ENCODE measurements around the gene LRRN2.
A peak's percentile ranks its signal among the peaks of the same experiment; 100 is the strongest.
"Not testable (repeated sequence)": the region's sequence is repeated elsewhere in the genome, so short reads cannot be mapped to it uniquely, and the experiment has no call there.

LRRN2 gene

DNA sequence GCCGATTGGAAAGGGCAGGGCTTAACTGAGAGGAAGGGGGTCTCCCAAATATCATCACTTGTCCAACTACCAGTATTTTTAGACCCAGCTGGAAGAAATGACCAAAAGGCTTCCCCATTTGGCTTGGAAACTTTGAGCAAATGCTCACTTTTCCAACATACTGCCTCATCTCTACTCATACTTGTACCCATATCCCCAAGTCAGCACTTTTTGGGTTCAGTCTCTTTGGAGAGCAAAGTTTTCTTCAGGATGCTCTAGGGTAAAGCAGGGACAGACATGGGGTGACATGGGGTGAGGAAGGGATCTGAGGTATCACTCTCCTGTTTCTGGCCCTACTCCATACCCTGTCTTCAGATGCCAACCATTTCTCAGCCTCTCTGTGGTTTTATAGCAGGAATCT, 27.2 kb downstream of the LRRN2 start:
- no peak for DNase-seq

DNA sequence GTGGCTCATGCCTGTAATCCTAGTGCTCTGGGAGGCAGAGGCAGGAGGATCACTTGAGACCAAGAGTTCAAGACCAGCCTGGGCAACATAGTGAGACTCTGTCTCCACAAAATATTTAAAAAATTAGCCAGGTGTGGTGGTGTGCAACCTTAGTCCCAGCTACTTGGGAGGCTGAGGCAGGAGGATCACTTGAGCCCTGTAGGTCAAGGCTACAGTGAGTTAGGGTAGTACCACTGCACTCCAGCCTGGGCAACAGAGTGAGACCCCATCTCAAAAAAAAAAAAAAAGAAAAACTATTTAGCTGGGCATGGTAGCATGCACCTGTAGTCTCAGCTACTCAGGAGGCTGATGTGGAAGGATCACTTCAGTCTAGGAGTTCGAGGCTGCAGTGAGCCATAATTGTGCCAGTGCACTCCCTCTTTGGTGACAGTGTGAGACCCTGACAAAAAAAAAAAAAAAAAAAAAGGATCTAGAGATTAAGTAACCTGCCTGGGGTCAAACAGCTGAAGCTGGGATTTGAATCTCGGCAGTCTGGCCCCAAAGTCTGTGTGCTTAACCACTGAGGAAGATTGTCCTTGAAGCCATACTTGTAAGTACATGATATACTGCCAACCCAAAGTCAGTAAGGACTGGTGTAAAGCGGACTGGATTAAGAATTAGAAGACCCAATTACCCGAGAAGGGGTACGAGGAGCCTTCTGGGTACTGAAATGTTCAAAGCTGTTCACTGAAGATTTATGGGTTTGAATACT, 31.8 kb downstream of the LRRN2 start:
- DNase-seq = no peak

DNA sequence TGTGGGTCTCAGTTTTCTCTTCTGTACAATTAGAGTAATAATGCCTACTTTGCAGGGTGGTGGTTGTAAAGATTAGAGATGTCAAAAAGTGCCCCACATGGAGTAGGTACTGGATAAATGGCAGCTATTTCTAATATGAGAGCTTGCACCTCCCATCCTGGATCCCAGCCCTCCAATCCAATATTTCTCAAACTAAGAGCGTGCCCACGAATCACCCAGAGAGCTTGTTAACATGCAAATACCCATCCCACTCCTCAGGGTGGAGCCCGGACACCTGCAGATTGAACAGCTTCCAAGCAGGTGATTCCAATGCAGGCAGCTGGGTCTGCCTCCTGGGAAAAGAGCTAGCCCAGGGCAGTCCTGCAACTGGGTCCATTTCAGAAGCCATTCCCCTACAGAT, 33.0 kb downstream of the LRRN2 start:
- DNase-seq = peak; percentile 85

DNA sequence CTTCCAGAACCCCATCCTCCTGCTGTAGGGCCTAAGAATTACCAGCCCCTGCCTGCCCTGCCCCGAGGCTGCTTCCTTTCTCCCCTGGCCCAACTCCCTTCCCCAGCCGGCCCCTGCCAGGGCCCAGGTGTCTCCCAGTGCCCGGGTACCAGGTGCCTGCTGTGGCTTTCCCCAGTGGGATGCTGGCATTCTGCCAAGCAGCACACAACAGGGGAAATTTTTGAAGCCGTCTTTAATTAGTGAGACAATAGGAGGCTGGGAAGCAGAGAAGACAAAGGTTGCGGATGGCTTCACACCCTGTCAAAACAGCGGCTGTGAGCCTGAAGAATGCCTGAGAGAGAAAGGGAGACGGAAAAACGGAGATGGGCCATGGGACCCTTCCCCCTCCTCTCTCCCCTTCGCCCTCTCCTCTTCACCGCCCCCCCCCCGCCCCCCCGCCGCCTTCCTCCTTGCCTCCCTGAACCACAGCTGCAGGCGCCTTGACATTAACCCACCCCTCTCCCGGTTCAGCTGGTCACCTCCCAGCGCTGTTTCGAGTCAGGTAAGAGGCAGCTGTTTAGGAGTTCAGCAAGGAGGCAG, 33.6 kb downstream of the LRRN2 start:
- peak; percentile 79 for DNase-seq

DNA sequence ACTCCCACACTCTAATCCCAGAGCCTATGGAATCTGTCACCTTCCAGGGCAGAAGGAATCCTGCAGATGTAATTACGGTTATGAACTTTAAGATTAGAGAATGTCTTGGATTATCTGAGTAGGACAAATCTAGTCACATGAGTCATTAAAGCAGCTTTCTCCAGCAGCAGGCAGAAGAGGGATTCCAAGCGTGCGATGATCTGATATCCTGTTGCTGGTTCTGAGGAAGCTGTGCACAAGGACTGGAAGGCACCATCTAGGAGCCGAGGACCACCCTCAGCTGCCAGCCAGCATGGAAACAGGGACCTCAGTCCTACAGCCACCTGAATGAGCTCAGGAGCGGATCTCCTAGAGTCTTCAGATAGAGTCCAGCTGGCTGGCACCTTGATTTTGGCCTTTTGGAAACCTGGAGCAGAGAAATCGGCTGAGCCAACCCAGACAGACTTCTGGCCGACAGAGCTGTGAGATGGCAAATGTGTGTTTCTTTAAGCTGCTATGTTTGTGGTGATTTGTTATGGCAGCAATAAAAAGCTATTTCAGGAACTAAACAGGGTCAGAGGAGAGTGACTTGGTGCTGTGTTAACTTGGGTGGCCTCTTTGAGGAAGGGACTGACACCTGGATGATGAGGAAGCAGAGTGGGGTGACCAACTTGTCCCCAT, 34.5 kb downstream of the LRRN2 start:
- DNase-seq = no peak

DNA sequence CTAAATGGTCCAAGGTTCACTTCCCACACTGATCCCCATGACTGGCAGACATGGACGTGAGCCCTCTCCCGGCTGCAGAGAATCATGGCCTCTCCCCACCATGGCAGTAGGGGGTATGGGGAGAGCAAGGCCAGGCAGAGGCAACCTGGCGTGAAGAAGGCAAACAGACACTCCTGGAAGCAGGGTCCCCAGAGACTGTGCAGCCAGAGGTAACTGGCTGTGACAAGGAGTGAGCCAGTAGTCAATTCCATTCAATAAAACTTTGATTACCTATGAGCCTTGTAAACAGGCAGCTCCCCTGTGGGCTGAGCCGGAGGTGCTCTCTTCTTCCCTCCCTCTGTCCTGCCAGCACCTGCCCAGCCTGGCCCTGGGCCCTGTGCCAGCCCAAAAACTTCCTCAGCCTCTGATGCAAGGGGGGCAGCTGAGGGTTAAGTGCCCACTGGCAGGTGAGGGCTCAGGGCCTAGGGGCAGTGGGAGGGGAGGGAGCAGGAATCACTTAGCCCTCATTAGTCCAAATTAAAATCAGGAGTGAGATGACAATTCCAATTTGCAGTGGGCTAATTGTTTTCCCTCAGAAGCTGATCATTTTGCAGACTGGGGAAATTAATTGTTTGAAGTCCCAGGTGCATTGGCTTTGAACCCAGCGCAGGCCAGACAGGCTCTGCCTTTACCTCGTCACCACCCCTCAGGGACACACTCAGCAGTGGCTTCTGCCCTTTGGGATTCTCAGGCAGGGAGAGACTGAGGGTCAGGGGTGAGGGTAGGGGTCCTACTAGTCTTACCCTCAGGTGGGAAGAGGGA, 35.6 kb downstream of the LRRN2 start:
- peak; percentile 99 for DNase-seq

DNA sequence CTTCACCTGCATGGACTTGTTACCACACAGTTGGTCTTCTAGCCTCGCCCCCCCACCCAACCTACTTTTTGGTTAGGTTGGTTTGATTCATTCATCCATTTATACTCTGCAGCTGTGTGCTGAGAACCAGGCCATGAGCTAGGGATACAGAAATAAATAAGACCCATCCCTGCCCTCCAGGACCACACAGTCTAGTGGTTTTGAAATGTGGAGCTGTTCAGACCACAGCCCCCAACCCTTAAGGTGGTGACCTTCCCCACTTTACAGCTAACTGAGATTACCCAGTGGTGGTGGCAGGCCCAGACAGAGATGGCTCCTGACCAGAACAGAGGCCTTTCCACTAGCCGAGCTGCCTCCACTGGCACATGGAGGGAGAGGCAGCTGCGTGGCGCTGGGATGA, 37.0 kb downstream of the LRRN2 start:
- DNase-seq = no peak

DNA sequence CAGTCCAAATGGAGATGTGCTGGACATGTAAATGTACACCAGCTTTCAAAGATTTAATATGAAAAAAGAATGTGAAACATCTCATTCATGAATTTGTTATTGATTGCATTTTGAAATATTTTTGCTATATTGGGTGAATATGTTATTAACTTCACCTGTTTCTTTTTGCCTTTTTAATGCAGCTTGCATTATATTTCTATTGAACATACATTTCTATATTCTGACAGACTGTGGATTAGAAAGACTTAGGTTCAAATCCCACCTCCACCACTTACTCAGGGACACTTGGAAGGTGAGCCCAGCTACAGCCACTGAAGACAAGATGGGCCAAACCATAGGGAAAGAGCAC, 37.8 kb downstream of the LRRN2 start:
- DNase-seq = no peak

DNA sequence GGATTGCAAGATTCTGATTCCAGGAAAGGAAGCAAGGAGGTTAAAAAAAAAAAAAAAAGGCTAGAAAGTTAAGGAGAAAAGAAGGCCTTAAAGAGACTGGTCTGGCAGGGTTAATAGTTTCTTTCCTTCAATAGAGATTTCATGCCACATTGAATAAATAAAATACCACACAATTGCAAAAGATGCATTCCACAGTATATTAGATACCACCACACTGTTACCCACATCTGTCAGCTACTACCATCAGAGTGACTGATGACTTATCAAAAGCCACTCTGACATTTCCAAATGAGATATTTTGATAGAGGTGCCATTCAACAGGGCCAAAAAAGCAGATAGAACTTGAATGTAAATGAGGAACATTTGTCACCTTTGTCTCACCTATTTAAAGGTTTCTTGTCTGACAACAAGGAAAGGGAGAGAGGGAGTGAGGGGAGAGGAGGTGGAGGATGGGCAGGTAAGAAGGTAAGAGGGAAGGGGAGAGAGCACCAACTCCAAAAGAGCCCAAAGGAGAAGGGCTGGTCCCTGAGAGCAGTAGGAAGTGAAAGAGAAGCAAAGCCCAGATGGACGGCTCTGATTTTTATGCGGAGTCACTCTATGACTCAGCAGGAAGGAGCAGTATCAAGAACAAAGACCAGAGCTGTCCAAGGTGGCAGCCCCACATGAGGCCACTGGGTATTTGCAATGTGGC, 38.3 kb downstream of the LRRN2 start:
- DNase-seq = no peak

DNA sequence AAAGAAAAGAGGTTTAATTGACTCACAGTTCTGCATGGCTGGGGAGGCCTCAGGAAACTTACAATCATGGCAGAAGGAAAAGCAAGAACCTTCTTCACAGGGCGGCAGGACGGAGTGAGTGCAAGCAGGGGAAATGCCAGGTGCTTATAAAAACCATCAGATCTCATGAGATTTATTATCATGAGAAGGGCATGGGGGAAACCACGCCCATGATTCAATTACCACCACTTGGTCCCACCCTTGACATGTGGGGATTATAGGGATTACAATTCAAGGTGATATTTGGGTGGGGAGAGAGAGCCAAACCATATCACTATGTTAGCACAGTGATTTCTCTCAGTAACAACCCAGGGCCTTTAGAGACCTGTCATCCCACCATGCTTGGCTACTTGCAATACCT, 39.9 kb downstream of the LRRN2 start:
- no peak for DNase-seq

DNA sequence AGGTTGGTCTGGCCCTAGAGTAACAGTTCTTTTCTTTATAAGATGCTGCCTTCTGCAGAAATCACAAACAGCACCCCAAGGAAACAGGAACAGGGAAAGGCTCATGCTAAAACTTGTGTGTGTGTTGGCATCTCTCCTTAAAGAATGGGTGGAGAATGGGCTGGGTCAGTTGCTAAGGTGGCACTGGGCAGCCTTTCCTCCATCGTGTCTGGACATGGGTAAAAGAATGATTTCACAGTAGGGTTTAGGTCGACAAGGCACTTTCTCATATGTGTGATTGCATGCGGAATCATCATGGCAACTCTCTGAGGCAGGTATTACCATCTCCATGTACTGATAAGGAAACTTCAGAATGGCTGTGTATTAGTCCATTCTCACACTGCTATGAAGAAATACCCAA, 40.3 kb downstream of the LRRN2 start:
- no peak for DNase-seq

DNA sequence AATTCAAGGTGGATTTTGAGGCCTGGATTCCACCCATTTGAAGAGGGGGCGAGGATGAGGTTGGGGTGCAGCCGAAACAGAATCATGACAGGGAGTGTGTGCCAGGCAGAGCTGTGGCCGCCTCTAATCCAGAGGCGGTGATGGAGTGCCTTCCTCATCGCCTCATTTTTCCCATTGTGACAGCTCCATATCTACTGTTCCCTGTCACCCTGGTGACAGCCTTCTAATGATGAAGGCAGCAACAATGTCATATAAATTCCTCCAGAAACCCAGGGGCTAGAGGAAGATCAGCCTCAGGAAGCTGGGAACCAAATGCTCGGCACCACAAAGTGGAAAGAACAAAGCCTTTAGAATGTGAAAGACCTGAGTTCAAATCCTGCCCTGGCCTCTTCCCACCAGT, 42.0 kb downstream of the LRRN2 start:
- no peak for DNase-seq

DNA sequence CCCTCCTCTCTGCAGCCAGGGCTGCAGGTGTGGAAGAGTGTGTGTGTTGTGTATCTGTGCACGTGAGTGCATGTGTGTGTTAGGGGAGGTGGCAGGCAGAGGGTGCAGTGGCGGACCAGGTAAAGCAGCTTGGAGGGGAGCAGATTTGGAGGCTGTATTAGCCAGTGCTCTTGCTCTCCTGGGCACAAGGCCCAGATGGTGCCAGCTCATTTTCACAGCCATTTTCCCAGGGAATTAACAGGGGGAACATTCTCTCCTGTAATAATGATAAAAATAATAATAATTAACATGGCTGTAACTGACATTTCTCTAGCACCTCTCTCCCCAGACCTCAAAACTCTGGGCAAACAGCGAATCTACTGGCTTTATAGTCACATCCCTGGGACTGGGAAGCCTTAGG, 43.6 kb downstream of the LRRN2 start:
- DNase-seq = no peak

DNA sequence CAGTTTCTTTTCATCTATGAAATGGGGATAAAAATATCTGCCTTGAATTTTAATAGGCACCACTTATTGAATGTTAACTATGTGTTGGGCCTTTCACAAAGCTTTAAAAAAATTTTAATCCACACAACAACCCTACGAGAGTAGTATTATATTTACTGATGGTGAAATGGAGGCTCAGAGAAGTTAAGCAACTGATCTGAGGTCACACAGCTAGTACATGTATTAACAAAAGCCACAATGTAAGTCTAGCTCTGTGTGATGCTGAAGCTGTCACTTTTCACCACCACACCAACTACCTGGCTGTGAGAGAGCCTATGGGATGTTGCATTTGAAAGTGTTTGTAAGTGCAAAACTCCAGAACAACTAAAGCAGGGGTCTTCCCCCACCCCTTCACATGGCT, 44.1 kb downstream of the LRRN2 start:
- no peak for DNase-seq

DNA sequence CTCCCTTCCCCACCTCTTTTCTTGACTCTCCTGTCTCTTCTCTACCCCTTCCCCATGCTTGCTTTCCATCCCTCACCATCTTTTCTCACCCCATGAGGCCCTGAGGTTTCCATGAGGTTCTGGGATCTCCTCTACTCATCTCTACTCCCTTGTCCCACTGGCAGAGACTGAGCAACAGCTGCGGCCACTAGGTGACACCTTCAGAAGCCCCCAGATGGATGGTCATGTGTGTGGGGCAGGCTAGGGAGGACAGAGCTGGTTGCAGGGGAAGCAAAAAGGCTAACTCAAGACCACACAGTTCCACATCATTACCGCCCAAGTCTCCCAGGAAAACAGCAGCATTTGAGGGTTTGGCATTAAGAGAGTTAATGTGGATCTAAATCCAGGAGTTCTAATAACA, 45.0 kb downstream of the LRRN2 start:
- DNase-seq = no peak

DNA sequence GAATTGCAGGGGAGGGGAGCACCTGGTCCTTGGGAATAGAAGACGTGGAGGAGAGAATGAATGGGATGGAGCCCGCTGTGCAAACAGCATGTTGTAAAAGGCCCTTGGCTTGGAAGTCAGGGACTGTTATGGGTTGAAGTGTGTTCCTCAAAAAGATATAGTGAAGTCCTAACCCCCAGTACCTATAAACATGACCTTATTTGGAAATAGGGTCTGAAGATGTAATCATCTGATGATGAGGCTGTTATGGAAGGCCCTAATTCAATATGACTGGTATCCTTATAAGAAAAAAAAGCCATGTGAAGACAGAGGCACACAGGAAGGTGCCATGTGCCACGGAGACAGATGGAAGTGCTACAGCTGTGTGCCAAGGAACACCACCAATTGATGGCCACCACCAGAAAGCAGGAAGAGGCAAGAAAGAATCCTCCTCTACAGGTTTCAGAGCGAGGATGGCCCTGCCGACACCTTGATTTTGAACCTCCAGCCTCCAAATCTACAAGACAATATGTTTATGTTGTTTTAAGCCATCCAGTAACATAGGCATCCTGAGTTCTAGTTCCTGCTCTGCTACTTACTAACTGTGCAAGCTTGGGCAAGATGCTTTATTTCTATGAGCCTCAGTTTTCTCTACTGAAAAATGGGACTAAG, 51.2 kb downstream of the LRRN2 start:
- no peak for DNase-seq

DNA sequence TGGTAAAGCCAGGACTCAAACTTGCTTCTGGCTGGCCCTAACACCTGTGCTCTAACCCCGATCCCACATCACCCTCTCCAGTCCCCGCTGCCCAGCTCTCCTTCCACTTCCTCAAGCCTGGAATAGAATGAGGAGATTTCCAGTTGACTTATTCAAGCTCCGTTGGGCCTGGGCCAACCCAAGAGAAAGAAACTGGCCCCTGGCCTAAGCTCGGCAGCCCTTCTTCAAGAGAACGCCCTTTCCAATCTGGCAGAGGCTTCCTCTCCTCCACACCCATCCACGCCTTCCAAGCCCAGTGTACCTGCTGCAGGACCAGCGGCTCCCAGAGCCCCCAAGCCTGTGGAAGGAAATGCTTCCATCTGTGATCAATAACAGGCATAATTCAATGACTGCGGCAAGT, 51.9 kb downstream of the LRRN2 start:
- DNase-seq = no peak

DNA sequence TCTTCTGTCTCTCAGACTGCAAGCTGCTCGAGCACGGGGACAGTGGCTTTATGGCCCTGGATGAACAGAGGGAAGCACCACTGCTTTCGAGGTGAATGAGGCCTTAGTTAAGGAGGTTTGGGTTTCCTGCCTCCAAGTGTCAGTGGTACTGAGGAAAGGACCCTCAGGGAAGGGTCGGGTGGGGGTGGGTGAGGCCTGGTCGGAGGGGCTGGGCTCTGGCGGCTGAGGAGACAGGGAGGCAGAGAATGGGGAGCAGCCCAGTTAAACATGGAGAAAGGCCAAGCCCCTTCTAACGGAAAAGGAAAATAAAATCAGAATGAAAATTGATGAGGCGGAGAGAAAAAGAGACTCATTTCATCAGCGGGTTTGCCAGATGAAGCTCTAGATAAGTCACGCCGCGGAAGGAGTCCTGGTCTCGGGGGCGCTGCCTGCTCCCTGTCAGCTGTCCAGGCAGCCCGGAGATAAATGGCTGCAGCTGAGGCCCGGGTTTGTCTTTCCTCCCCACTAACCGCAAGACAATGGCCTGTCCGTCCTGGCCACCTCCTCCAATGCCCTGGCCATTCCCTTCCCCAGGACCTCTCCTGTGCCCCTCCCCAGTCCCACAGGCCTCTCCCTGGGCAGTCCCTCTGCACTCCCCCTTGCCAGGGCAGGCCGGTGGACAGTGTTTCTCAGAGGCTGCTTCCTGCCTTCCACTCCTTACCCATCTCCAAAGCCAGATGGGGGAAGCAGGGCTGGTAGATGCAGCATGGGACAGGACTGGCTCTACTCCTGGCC, 55.2 kb downstream of the LRRN2 start:
- DNase-seq = no peak

DNA sequence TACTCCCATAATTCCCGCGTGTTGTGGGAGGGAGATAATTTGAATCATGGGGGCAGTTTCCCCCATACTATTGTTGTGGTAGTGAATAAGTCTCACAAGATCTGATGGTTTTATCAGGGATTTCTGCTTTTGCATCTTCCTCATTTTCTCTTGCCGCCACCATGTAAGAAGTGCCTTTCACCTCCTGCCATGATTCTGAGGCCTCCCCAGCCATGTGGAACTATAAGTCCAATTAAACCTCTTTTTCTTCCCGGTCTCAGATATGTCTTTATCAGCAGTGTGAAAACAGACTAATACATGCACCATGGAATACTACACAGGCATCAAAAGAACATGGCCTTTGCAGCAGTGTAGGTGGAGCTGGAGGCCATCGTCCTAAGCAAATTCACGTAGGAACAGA, 56.1 kb downstream of the LRRN2 start:
- not testable (repeated sequence) for DNase-seq

DNA sequence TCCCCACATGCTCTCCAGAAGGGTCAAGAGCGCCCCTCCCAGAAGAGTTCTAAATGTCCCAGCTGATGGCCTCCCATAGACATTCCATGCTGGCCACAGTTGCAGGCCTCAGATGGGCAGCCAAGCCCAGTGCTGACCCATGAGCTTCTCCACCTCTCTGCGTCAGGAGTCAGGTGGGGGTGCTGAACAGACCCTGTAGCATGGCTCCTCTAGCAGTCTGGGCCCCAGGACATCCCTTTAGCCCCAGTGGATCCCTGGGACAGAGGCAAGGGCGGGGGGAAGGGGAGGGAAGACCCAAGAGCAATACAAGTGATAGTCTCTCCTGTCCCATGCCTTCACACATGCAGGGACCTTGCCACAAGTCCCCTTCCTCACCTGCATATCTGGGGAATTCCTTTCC, 56.7 kb downstream of the LRRN2 start:
- no peak for DNase-seq

DNA sequence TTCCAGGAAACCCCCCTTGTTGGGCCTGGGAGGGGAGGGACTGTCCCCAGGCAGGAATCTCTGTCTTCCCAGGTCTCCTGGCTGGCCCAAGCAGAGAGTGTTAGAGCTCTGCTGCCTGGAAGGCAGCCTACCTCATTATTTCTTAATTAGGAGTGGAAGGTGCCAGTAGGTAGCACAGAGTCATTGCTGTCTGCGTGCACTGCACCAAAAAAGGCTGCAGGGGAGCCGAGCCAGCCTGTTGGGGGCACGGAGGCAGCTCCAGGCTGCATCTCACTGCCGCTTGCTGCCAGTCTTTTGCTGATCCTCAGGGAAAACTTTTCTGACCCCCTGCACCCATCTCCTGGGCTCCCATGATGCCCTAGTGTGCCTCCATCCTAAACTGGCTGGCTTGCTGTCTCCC, 58.1 kb downstream of the LRRN2 start:
- DNase-seq = no peak

DNA sequence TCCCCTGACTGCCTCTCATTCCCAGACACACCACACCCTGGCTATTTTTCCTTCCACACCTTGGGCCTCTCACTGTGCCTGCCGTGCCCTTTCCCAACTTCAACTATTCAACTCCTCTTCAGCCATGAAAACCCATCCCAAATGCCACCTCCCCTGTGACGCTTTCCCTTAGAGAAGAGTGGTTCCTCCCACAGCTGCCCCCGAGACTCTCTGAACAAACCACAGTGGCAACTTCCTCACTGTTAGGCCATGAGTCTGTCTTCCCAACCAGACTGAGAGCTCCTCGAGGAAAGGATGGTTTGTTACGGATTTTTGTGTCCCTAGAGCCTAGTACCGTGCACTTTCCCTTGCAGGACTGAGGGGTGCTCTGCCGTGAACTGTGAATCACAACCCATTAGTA, 59.2 kb downstream of the LRRN2 start:
- no peak for DNase-seq

Data from NCI-H1105 treated with DMSO at 0.1 percent for 48 hours (cell line).